Urothelium cell line (cell line): ENCODE data around the gene MARK3.
"Not testable (repeated sequence)": the region's sequence is repeated elsewhere in the genome, so short reads cannot be mapped to it uniquely, and the experiment has no call there.

ENCODE experiments used
- DNase-seq: peaks from one replicate; pipeline ENCODE4 v3.0.0; 2011; ENCODE audit warnings: low spot score, mixed read lengths
- FAIRE-seq: peaks from 2 replicates; lab custom pipeline; 2011; peaks lifted over from hg19 to GRCh38; lab: Jason Lieb, UNC

Gene MARK3

GRCh38 chr14:103522649-103523574 is 137.7 kb downstream of the MARK3 start, which contains the start of gene CKB:
Gene CKB, minus strand, starts transcription at chr14:103522830. Its CDS starts 337 bp downstream, at chr14:103522493.
- DNase-seq (peak; percentile 68), FAIRE-seq (no peak)

GRCh38 chr14:103523575-103523954 is 138.3 kb downstream of the MARK3 start:
- FAIRE-seq (no peak), DNase-seq (no peak)

GRCh38 chr14:103524002-103524935 is 139.1 kb downstream of the MARK3 start:
- FAIRE-seq: no peak
- no peak for DNase-seq

GRCh38 chr14:103525430-103526246 is 140.4 kb downstream of the MARK3 start:
- not testable (repeated sequence) for DNase-seq, FAIRE-seq

- DNase-seq: no peak
- no peak for FAIRE-seq
These were observed 141.2 kb downstream of the MARK3 start for GRCh38 chr14:103526247-103526913.

- no peak for FAIRE-seq
- no peak for DNase-seq
These were observed 141.7 kb downstream of the MARK3 start for GRCh38 chr14:103526914-103527248.

- no peak for FAIRE-seq
These were observed 142.4 kb downstream of the MARK3 start for GRCh38 chr14:103527408-103528145.

GRCh38 chr14:103528146-103528586 is 143.0 kb downstream of the MARK3 start:
- DNase-seq: no peak
- no peak for FAIRE-seq

More at GRCh38 chr14:103527408-103528145, 142.4 kb downstream of the MARK3 start:
- DNase-seq: no peak

GRCh38 chr14:103528587-103529382 is 143.6 kb downstream of the MARK3 start, which contains the start of gene TRMT61A:
Gene TRMT61A, plus strand, starts transcription at chr14:103529196. Its CDS starts 783 bp downstream, at chr14:103529979.
- FAIRE-seq (no peak), DNase-seq (peak; percentile 89)

- FAIRE-seq: no peak
- DNase-seq: no peak
These were observed 144.5 kb downstream of the MARK3 start for GRCh38 chr14:103529383-103530365.

GRCh38 chr14:103530390-103530789 is 145.2 kb downstream of the MARK3 start:
- DNase-seq: no peak
- FAIRE-seq: no peak

- FAIRE-seq (no peak), DNase-seq (no peak)
These were observed 145.6 kb downstream of the MARK3 start for GRCh38 chr14:103530831-103531230.

- no peak for DNase-seq
- no peak for FAIRE-seq
These were observed 146.4 kb downstream of the MARK3 start for GRCh38 chr14:103531421-103532215.

- no peak for DNase-seq
- FAIRE-seq: no peak
These were observed 147.3 kb downstream of the MARK3 start for GRCh38 chr14:103532216-103533136.
